Measurements from ENCODE around the gene PCBP4. TPM values are rescaled to one million over a fixed set of nuclear protein-coding genes. Genes with fewer than 3 reads are reported as not detected.
"Not testable (repeated sequence)": the region's sequence is repeated elsewhere in the genome, so short reads cannot be mapped to it uniquely, and the experiment has no call there.

PCBP4 gene
- total RNA-seq, 1 donor from 2014 or later = 120 TPM

- TF ChIP-seq, protein P1, sequence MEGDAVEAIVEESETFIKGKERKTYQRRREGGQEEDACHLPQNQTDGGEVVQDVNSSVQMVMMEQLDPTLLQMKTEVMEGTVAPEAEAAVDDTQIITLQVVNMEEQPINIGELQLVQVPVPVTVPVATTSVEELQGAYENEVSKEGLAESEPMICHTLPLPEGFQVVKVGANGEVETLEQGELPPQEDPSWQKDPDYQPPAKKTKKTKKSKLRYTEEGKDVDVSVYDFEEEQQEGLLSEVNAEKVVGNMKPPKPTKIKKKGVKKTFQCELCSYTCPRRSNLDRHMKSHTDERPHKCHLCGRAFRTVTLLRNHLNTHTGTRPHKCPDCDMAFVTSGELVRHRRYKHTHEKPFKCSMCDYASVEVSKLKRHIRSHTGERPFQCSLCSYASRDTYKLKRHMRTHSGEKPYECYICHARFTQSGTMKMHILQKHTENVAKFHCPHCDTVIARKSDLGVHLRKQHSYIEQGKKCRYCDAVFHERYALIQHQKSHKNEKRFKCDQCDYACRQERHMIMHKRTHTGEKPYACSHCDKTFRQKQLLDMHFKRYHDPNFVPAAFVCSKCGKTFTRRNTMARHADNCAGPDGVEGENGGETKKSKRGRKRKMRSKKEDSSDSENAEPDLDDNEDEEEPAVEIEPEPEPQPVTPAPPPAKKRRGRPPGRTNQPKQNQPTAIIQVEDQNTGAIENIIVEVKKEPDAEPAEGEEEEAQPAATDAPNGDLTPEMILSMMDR (conservative IDR thresholded peaks at IDR 0.05; ENCODE audit: low read depth, low read length) = no peak
- DNase-seq (ENCODE audit: low read depth) = no peak
- no peak overlapping the region for H3K4me3 ChIP-seq (ENCODE audit: low read depth, low read length)
These were observed 33.0 kb downstream of the PCBP4 start for GRCh38 chr3:51934139-51934850.

- TF ChIP-seq, protein P1 (conservative IDR thresholded peaks at IDR 0.05; ENCODE audit: low read depth, low read length) = no peak
- DNase-seq (ENCODE audit: low read depth) = no peak
- no peak overlapping the region for H3K4me3 ChIP-seq (ENCODE audit: low read depth, low read length)
These were observed 33.6 kb downstream of the PCBP4 start for GRCh38 chr3:51933471-51934138.

- no peak overlapping the region for H3K4me3 ChIP-seq (ENCODE audit: low read depth, low read length)
- no peak for DNase-seq (ENCODE audit: low read depth)
- TF ChIP-seq, protein P1 (conservative IDR thresholded peaks at IDR 0.05; ENCODE audit: low read depth, low read length) = no peak
These were observed 34.5 kb downstream of the PCBP4 start for GRCh38 chr3:51932471-51933370.

GRCh38 chr3:51931756-51932155 lies 35.5 kb downstream of the PCBP4 start:
- DNase-seq (ENCODE audit: low read depth) = no peak
- no peak overlapping the region for H3K4me3 ChIP-seq (ENCODE audit: low read depth, low read length)
- TF ChIP-seq, protein P1 (conservative IDR thresholded peaks at IDR 0.05; ENCODE audit: low read depth, low read length) = no peak

DNA sequence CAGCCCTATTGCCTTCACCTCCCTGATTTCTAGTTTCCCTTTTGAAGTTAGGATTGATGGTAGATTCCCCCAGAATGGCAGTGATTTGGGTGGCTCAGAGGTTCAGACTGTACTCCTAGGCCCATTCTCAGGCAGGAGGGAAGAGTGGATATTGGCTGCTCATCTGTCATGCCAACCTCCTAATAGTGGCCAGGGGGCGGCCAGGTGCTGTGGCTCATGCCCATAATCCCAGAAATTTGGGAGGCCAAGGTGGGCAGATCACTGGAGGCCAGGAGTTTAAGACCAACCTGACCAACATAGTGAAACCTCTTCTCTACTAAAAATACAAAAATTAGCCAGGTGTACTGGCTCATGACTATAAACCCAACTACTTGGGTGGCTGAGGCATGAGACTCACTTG lies 36.8 kb downstream of the PCBP4 start:
- no peak for DNase-seq (ENCODE audit: low read depth)
- TF ChIP-seq, protein P1 (conservative IDR thresholded peaks at IDR 0.05; ENCODE audit: low read depth, low read length) = no peak
- H3K4me3 ChIP-seq (ENCODE audit: low read depth, low read length) = no peak overlapping the region

GRCh38 chr3:51929420-51930003 lies 37.7 kb downstream of the PCBP4 start:
- no peak overlapping the region for H3K4me3 ChIP-seq (ENCODE audit: low read depth, low read length)
- TF ChIP-seq, protein P1 (conservative IDR thresholded peaks at IDR 0.05; ENCODE audit: low read depth, low read length) = no peak
- no peak for DNase-seq (ENCODE audit: low read depth)

DNA sequence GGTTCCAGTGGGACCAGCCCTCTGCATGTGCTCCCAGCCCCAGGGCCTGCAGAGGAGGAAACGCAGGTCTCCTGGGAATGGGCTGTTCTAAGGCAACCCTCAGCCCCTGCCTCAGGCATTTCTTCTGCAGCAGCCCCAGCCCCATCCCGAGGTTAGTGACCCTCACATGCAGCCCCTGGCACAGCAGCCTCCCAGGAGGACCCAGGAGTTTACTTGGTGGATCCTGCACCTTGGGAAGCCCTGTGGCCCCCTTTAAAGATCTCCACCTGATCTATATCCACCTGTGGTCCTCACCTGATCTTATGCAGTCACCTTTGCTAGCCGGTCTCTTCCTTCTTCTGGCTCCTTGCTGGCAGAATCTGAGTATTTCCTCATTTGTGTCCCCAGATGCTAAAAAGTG lies 38.3 kb downstream of the PCBP4 start:
- DNase-seq (ENCODE audit: low read depth); H3K4me3 ChIP-seq (ENCODE audit: low read depth, low read length): not testable (repeated sequence)

Measured in epithelial cell of proximal tubule (primary cell).